Fibroblast of skin of left quadriceps (primary cell): ENCODE data around the gene COPZ2.
"Not testable (repeated sequence)": the region's sequence is repeated elsewhere in the genome, so short reads cannot be mapped to it uniquely, and the experiment has no call there.

Experiments used
- DNase-seq, 2 experiments: peaks; one replicate each; pipeline ENCODE4 v3.0.0-alpha.2; 2013; ENCODE audit warnings: low read depth in 2 of 2

Gene COPZ2

GRCh38 chr17:48006936-48007709 lies 30.5 kb downstream of the COPZ2 start:
- DNase-seq, result no peak

GRCh38 chr17:48004983-48005382 lies 32.6 kb downstream of the COPZ2 start:
- DNase-seq, result no peak

GRCh38 chr17:48003417-48004151 lies 34.0 kb downstream of the COPZ2 start:
- DNase-seq, result peak in 1 of 2 experiments; percentile 29

- DNase-seq, result no peak
Observed at GRCh38 chr17:48002916-48003416, 34.6 kb downstream of the COPZ2 start.

- peak in 1 of 2 experiments; percentile 60 for DNase-seq
Observed at GRCh38 chr17:48002266-48002915, 35.2 kb downstream of the COPZ2 start.

GRCh38 chr17:48001657-48002056 lies 35.9 kb downstream of the COPZ2 start:
- not testable (repeated sequence) for DNase-seq

GRCh38 chr17:48001197-48001596 lies 36.4 kb downstream of the COPZ2 start:
- no peak for DNase-seq

- no peak for DNase-seq
Observed at GRCh38 chr17:47999582-47999981, 38.0 kb downstream of the COPZ2 start.

GRCh38 chr17:47998044-47998443 lies 39.6 kb downstream of the COPZ2 start:
- DNase-seq, result no peak

- DNase-seq, result no peak
Observed at GRCh38 chr17:47997586-47997985, 40.0 kb downstream of the COPZ2 start.

GRCh38 chr17:47996201-47996600 lies 41.4 kb downstream of the COPZ2 start:
- no peak for DNase-seq

GRCh38 chr17:47995241-47995935 lies 42.2 kb downstream of the COPZ2 start:
- DNase-seq, result no peak

GRCh38 chr17:47994724-47995123 lies 42.9 kb downstream of the COPZ2 start:
- no peak for DNase-seq

- DNase-seq, result no peak
Observed at GRCh38 chr17:47993964-47994363, 43.6 kb downstream of the COPZ2 start.

- no peak for DNase-seq
Observed at GRCh38 chr17:47993031-47993564, 44.5 kb downstream of the COPZ2 start.

- no peak for DNase-seq
Observed at GRCh38 chr17:47992216-47992615, 45.4 kb downstream of the COPZ2 start.

GRCh38 chr17:47990962-47991731 lies 46.5 kb downstream of the COPZ2 start:
- no peak for DNase-seq

- no peak for DNase-seq
Observed at GRCh38 chr17:47989700-47990099, 47.9 kb downstream of the COPZ2 start.

- no peak for DNase-seq
Observed at GRCh38 chr17:47989159-47989558, 48.4 kb downstream of the COPZ2 start.

- DNase-seq, result not testable (repeated sequence)
Observed at GRCh38 chr17:47988445-47988844, 49.2 kb downstream of the COPZ2 start.
